IPS DF 4.7 (cell line): ENCODE measurements around the gene MYL10.
A peak's percentile ranks its signal among the peaks of the same experiment; 100 is the strongest.

Experiments
- DNase-seq: peaks from one replicate; pipeline ENCODE4 v3.0.0-alpha.2; 2013; ENCODE audit warnings: low spot score; ENCODE audit errors: extremely low read depth

Gene MYL10

GRCh38 chr7:101597941-101598340 is 31.2 kb downstream of the MYL10 start:
- DNase-seq, result no peak

- no peak for DNase-seq
Measured at GRCh38 chr7:101596898-101597297, 32.2 kb downstream of the MYL10 start.

GRCh38 chr7:101595766-101596537 is 33.1 kb downstream of the MYL10 start:
- DNase-seq, result no peak

GRCh38 chr7:101595246-101595645 is 33.9 kb downstream of the MYL10 start:
- DNase-seq, result no peak

- DNase-seq, result no peak
Measured at GRCh38 chr7:101594790-101595189, 34.3 kb downstream of the MYL10 start.

- no peak for DNase-seq
Measured at GRCh38 chr7:101593556-101593955, 35.5 kb downstream of the MYL10 start.

- DNase-seq, result no peak
Measured at GRCh38 chr7:101591504-101591903, 37.6 kb downstream of the MYL10 start.

- no peak for DNase-seq
Measured at GRCh38 chr7:101590663-101591435, 38.2 kb downstream of the MYL10 start.

GRCh38 chr7:101589976-101590662 is 39.0 kb downstream of the MYL10 start:
- no peak for DNase-seq

- no peak for DNase-seq
Measured at GRCh38 chr7:101589052-101589451, 40.0 kb downstream of the MYL10 start.

- no peak for DNase-seq
Measured at GRCh38 chr7:101588131-101588935, 40.8 kb downstream of the MYL10 start.

- DNase-seq, result no peak
Measured at GRCh38 chr7:101586906-101587677, 42.0 kb downstream of the MYL10 start.

GRCh38 chr7:101586078-101586905 is 42.8 kb downstream of the MYL10 start:
- no peak for DNase-seq

GRCh38 chr7:101582971-101583370 is 46.1 kb downstream of the MYL10 start:
- no peak for DNase-seq

GRCh38 chr7:101581891-101582290 is 47.2 kb downstream of the MYL10 start:
- no peak for DNase-seq

GRCh38 chr7:101580596-101580995 is 48.5 kb downstream of the MYL10 start:
- no peak for DNase-seq

- no peak for DNase-seq
Measured at GRCh38 chr7:101578552-101578951, 50.5 kb downstream of the MYL10 start.

GRCh38 chr7:101576998-101577397 is 52.1 kb downstream of the MYL10 start:
- DNase-seq, result no peak

GRCh38 chr7:101575721-101576120 is 53.4 kb downstream of the MYL10 start:
- no peak for DNase-seq

GRCh38 chr7:101575168-101575567 is 53.9 kb downstream of the MYL10 start:
- DNase-seq, result peak; percentile 93
